Common myeloid progenitor, CD34-positive (primary cell): ENCODE measurements around the gene STYXL1.
"Not testable (repeated sequence)": the region's sequence is repeated elsewhere in the genome, so short reads cannot be mapped to it uniquely, and the experiment has no call there.

Source experiments
- CTCF ChIA-PET: fragments of 350-600 bp; sonication (Branson Sonifier 250); formaldehyde crosslinking; loops from one replicate; lab custom pipeline; 2021; ENCODE audit warnings: antibody characterized with exemption; lab: Charles Lee
- POLR2A ChIA-PET: fragments of 350-600 bp; sonication (Branson Sonifier 250); formaldehyde crosslinking; loops from one replicate; lab custom pipeline; 2021; ENCODE audit warnings: antibody characterized with exemption; lab: Charles Lee
- DNase-seq, 3 donors: peaks; one replicate each; pipeline versions ENCODE4 v3.0.0 to v3.0.0-alpha.2; 2013
- H3K27ac ChIP-seq, 2 experiments: 1 replicate in 1 of 2; 2 replicates in 1 of 2; pipeline ENCODE4 v1.7.0; 2013; ENCODE audit warnings: inconsistent platforms in 2 of 2, low read length in 2 of 2, mild to moderate bottlenecking in 2 of 2, low read depth in 1 of 2, moderate library complexity in 1 of 2; ENCODE audit not compliant: severe bottlenecking in 2 of 2, insufficient read depth in 1 of 2, poor library complexity in 1 of 2
- H3K27me3 ChIP-seq, 5 experiments: replicated peaks in 2 of 5; 1 replicate in 3 of 5; 2 replicates in 2 of 5; pipeline versions ENCODE4 v1.6.1 to v1.7.0; 2013; ENCODE audit warnings: low read length in 4 of 5, mild to moderate bottlenecking in 2 of 5, moderate library complexity in 2 of 5, inconsistent platforms in 1 of 5; ENCODE audit not compliant: insufficient read depth in 5 of 5, control insufficient read depth in 4 of 5
- H3K36me3 ChIP-seq, 4 experiments: 1 replicate in 2 of 4; 2 replicates in 2 of 4; pipeline versions ENCODE4 v1.6.1 to v1.7.0; 2013; ENCODE audit warnings: low read length in 3 of 4, control low read depth in 1 of 4, mild to moderate bottlenecking in 1 of 4; ENCODE audit not compliant: control insufficient read depth in 4 of 4, insufficient read depth in 4 of 4
- H3K4me1 ChIP-seq, 4 experiments: 1 replicate in 3 of 4; 2 replicates in 1 of 4; pipeline versions ENCODE4 v1.6.1 to v1.7.1; 2013; ENCODE audit warnings: low read length in 3 of 4, mild to moderate bottlenecking in 3 of 4, control low read depth in 1 of 4, inconsistent platforms in 1 of 4, moderate library complexity in 1 of 4; ENCODE audit not compliant: control insufficient read depth in 4 of 4, insufficient read depth in 4 of 4; ENCODE audit errors: control extremely low read depth in 1 of 4
- H3K4me3 ChIP-seq, 7 experiments: 1 replicate in 4 of 7; 2 replicates in 3 of 7; pipeline versions ENCODE4 v1.5.1 to v1.7.0; 2013; ENCODE audit warnings: mild to moderate bottlenecking in 7 of 7, low read length in 6 of 7, moderate library complexity in 6 of 7, inconsistent platforms in 2 of 7, low read depth in 2 of 7, control low read depth in 1 of 7; ENCODE audit not compliant: insufficient read depth in 4 of 7, control insufficient read depth in 1 of 7; ENCODE audit errors: extremely low read depth in 1 of 7
- H3K9me3 ChIP-seq, 5 experiments: 1 replicate in 4 of 5; 2 replicates in 1 of 5; pipeline versions ENCODE4 v1.6.1 to v1.7.1; 2013; ENCODE audit warnings: low read length in 4 of 5, mild to moderate bottlenecking in 2 of 5, inconsistent platforms in 1 of 5, low read depth in 1 of 5, moderate library complexity in 1 of 5; ENCODE audit not compliant: control insufficient read depth in 4 of 5, insufficient read depth in 2 of 5; ENCODE audit errors: control extremely low read depth in 1 of 5
- WGBS: methylation state at CpG from one replicate; pipeline ENCODE4 v1.1.5; 2013; ENCODE audit not compliant: insufficient coverage; 5-methylcytosine and 5-hydroxymethylcytosine counted together

The STYXL1 gene

GRCh38 chr7:76053461-76053860, 5.7 kb upstream of the STYXL1 start:
- CTCF ChIA-PET: interaction anchor here (1.2 kb wide), 1 partner anchor 16 kb away, joined by 3 read pairs; no protein-coding TSS in a partner anchor
- no peak overlapping the region for H3K4me3 ChIP-seq
- H3K4me1 ChIP-seq: peaks cover 2 to 10% (median 6%) of the 10 kb centered on the region in 4 experiments
- POLR2A ChIA-PET: no interaction called here
- no peaks in the 10 kb centered on the region for H3K9me3 ChIP-seq
- WGBS: 100% methylated on average over 4 of the region's 6 CpGs
- no peak overlapping the region for H3K27ac ChIP-seq
- peaks cover 14 to 65% (median 36%) of the 10 kb centered on the region in 4 experiments for H3K36me3 ChIP-seq
- H3K27me3 ChIP-seq: no peaks in the 10 kb centered on the region
- no peak for DNase-seq

DNA sequence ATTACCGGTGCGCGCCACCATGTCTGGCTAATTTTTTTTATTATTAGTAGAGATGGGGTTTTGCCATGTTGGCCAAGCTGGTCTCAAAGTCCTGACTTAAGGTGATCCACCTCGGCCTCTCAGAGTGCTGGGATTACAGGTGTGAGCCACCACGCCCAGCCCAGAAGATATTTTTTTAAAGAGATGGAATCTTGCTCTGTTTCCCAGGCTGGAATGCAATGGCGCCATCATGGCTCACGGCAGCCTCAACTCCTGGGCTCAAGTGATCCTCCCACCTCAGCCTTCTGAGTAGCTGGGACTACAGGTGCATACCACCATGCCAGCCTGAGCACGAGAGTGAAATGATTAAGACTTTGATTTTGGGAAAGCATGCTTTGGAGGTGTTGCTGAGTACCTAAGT, 4.9 kb upstream of the STYXL1 start:
- H3K27ac ChIP-seq, H3K27me3 ChIP-seq, DNase-seq, H3K9me3 ChIP-seq, POLR2A ChIA-PET, H3K4me3 ChIP-seq: not testable (repeated sequence)
- WGBS: 90% methylated on average over 3 of the region's 8 CpGs
- peaks cover 9 to 57% (median 30%) of the 10 kb centered on the region in 4 experiments for H3K36me3 ChIP-seq
- peaks cover 4 to 15% (median 7%) of the 10 kb centered on the region in 4 experiments for H3K4me1 ChIP-seq
- CTCF ChIA-PET: interaction anchor here (0.6 to 1.4 kb wide), 6 partner anchors 9 to 259 kb away, joined by 3 to 6 read pairs (median 4); no protein-coding TSS in a partner anchor

DNA sequence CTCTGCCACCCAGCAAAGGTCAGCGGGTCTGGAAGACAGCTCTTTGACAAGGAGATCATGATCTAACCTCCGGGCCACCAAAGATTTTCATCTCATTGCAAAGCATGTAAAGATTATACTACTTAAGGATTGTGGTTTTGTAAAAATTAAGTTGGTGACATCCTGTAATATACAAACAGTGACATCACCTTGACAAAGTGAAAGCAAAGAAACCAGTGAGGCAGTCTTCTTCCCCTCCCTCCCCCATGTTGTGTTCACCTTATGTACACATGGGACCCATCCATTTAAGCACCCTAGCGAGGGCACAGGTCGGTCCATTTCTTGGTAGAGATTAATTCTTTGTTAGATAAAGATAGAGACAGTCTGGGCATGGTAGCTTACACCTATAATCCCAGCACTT, 4.0 kb upstream of the STYXL1 start:
- peak in 2 of 3 donors; percentile 33 to 45 for DNase-seq
- Histone ChIP-seq H3K36me3 (peaks cover 4 to 49% (median 26%) of the 10 kb centered on the region in 4 experiments), H3K27ac (peak overlapping the region in 1 of 2 experiments; percentile 7), H3K9me3 (no peaks in the 10 kb centered on the region), H3K27me3 (no peaks in the 10 kb centered on the region), H3K4me3 (no peak overlapping the region), H3K4me1 (peaks cover 4 to 18% (median 10%) of the 10 kb centered on the region in 4 experiments)
- 100% methylated on average over 3 of the region's 4 CpGs for WGBS
- ChIA-PET CTCF (interaction anchor here (0.6 to 1.4 kb wide), 3 partner anchors 10 to 18 kb away, joined by 3 to 6 read pairs (median 4); no protein-coding TSS in a partner anchor), POLR2A (interaction anchor here (0.6 kb wide), 1 partner anchor 86 kb away, joined by 3 read pairs; no protein-coding TSS in a partner anchor)

DNA sequence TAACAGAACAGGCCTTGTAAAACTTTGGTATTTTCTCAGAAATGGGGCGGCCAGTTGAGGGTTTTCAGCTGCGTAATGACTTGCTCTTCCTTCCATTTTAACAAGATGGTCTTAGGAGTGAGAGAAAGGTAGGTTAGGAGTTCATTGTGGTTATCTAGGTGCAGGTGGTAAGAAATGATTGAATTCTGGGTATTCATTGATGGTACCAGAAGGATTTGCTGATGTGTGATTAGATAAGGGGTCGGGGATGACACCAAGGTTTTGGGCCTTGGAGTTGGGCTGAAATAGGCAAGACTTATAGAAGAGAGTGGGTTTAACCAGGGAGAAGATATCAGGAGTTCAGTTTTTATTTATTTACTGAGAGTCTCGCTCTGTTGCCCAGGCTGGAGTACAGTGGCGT, 2.7 kb upstream of the STYXL1 start:
- no peak for DNase-seq
- H3K4me3 ChIP-seq: no peak overlapping the region

DNA sequence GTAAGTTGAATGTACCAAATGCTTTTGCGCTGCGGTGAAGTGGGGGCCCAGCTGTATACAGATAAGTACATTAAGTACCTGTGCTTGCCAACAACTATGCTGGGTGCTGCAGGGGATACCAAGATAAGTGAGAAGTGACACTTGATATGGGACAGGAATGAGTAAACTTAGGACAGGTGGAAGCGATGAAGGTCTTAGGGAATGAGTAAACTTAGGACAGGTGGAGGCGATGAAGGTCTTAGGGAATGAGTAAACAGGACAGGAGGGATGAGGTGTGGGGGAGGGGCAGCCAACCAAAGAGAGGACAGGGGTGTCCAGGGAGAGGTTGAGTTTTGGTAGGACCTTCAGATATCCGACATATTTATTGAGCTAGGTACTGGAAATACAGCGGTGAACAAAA, 1.5 kb upstream of the STYXL1 start:
- ChIA-PET POLR2A (no interaction called here), CTCF (interaction anchor here (1.4 kb wide), 1 partner anchor 118 kb away, joined by 3 read pairs; no protein-coding TSS in a partner anchor)
- Histone ChIP-seq H3K4me1 (peaks cover 4 to 23% (median 14%) of the 10 kb centered on the region in 4 experiments), H3K4me3 (peak overlapping the region in 3 of 7 experiments; percentile 79 to 97 (median 96)), H3K36me3 (peaks cover 4 to 31% (median 16%) of the 10 kb centered on the region in 4 experiments), H3K9me3 (no peaks in the 10 kb centered on the region), H3K27me3 (no peaks in the 10 kb centered on the region), H3K27ac (peak overlapping the region in 1 of 2 experiments; percentile 96)
- 96% methylated on average over 4 of the region's 6 CpGs for WGBS
- DNase-seq: no peak

More for the DNA sequence above, 2.7 kb upstream of the STYXL1 start:
- Histone ChIP-seq H3K27me3 (no peaks in the 10 kb centered on the region), H3K36me3 (peaks cover 4 to 42% (median 22%) of the 10 kb centered on the region in 4 experiments), H3K27ac (no peak overlapping the region), H3K9me3 (no peaks in the 10 kb centered on the region), H3K4me1 (peaks cover 4 to 23% (median 14%) of the 10 kb centered on the region in 4 experiments)
- 96% methylated on average over 4 of the region's 5 CpGs for WGBS
- POLR2A ChIA-PET: no interaction called here
- CTCF ChIA-PET: interaction anchor here (0.9 kb wide), 1 partner anchor 127 kb away, joined by 3 read pairs; no protein-coding TSS in a partner anchor

- ChIA-PET CTCF (interaction anchor here (0.7 to 1.4 kb wide), 2 partner anchors 16 to 118 kb away, joined by 3 to 4 read pairs; no protein-coding TSS in a partner anchor), POLR2A (no interaction called here)
- DNase-seq: peak in 1 of 3 donors; percentile 67
- peaks cover 4 to 24% (median 9%) of the 10 kb centered on the region in 4 experiments for H3K36me3 ChIP-seq
- H3K4me3 ChIP-seq: peak overlapping the region; percentile 79 to 99 (median 97)
- no peaks in the 10 kb centered on the region for H3K9me3 ChIP-seq
- 12% methylated on average over 8 of the region's 9 CpGs for WGBS
- H3K4me1 ChIP-seq: peaks cover 4 to 23% (median 16%) of the 10 kb centered on the region in 4 experiments
- peak overlapping the region; percentile 95 to 96 for H3K27ac ChIP-seq
- no peaks in the 10 kb centered on the region for H3K27me3 ChIP-seq
Measured at GRCh38 chr7:76048668-76048988, 828 bp upstream of the STYXL1 start.

DNA sequence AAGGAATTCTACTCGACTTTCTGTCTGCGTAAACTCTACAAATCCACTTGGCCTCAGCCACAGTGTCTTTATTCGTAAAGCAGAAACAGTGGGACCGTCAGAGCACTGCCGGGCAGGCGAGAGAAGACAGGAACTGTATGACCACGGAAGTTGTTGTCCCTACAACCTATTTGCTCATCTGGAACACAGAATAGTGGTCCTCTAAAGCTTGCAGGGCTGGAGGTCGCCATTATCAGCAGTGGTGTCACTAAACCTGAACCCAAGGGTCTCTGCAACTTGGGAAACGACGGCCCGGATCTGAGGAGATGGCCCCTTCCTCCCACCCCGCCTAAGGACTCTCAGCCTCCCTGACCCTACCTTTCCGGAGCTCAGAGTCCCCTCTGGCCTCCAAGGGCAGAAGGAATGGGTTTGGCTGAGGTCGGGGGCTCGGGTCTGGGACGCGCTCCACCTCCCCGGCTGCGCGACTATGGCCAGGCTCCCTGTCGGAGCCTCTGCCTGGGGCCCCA, 442 bp downstream of the STYXL1 start:
- peaks cover 4 to 23% (median 16%) of the 10 kb centered on the region in 4 experiments for H3K4me1 ChIP-seq
- POLR2A ChIA-PET: interaction anchor here (1.2 kb wide), 1 partner anchor 215 kb away, joined by 3 read pairs; no protein-coding TSS in a partner anchor
- peak overlapping the region; percentile 79 to 99 (median 97) for H3K4me3 ChIP-seq

More for the DNA sequence above, 442 bp downstream of the STYXL1 start:
- CTCF ChIA-PET: interaction anchor here (0.8 to 1.4 kb wide), 5 partner anchors 8 to 268 kb away, joined by 3 read pairs; no protein-coding TSS in a partner anchor
- H3K27ac ChIP-seq: peak overlapping the region; percentile 95 to 96
- no peaks in the 10 kb centered on the region for H3K27me3 ChIP-seq
- H3K9me3 ChIP-seq: no peaks in the 10 kb centered on the region
- peaks cover 4 to 15% (median 6%) of the 10 kb centered on the region in 4 experiments for H3K36me3 ChIP-seq
- 3% methylated on average over 21 of the region's 21 CpGs for WGBS
- peak; percentile 15 to 48 (median 33) for DNase-seq
